Measurements from ENCODE around the gene B4GALT2. TPM values are rescaled to one million over a fixed set of nuclear protein-coding genes. Genes with fewer than 3 reads are reported as not detected.

Gene B4GALT2
- total and polyA plus RNA-seq, 8 donors = 15.2 to 37.4 (median 22.5) TPM

- WGBS, 5 donors = 86 to 95% (median 92%) methylated on average over 2 of the region's 2 CpGs
- intact Hi-C loops (cut with DNase I; ENCODE audit: low total_unique reads) = no loop called here
- H3K9me3 ChIP-seq = no peaks in the 10 kb centered on the region
- no peak for DNase-seq
- H3K4me1 ChIP-seq = no peaks in the 10 kb centered on the region
- TF ChIP-seq, protein P1, sequence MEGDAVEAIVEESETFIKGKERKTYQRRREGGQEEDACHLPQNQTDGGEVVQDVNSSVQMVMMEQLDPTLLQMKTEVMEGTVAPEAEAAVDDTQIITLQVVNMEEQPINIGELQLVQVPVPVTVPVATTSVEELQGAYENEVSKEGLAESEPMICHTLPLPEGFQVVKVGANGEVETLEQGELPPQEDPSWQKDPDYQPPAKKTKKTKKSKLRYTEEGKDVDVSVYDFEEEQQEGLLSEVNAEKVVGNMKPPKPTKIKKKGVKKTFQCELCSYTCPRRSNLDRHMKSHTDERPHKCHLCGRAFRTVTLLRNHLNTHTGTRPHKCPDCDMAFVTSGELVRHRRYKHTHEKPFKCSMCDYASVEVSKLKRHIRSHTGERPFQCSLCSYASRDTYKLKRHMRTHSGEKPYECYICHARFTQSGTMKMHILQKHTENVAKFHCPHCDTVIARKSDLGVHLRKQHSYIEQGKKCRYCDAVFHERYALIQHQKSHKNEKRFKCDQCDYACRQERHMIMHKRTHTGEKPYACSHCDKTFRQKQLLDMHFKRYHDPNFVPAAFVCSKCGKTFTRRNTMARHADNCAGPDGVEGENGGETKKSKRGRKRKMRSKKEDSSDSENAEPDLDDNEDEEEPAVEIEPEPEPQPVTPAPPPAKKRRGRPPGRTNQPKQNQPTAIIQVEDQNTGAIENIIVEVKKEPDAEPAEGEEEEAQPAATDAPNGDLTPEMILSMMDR (IDR thresholded peaks at IDR 0.05) = no peak
- TF ChIP-seq EP300 (IDR thresholded peaks at IDR 0.05) (no peak), POLR2A (IDR thresholded peaks at IDR 0.05) (no peak), POLR2AphosphoS5 (IDR thresholded peaks at IDR 0.05) (no peak)
- no peaks in the 10 kb centered on the region for H3K27me3 ChIP-seq
- H3K4me3 ChIP-seq = no peak overlapping the region
- H3K36me3 ChIP-seq = peaks cover 37 to 93% (median 91%) of the 10 kb centered on the region in 4 donors
- H3K27ac ChIP-seq = no peak overlapping the region
Measured at GRCh38 chr1:43962324-43962723, 16.7 kb upstream of the B4GALT2 start.

GRCh38 chr1:43963006-43963405 is 16.0 kb upstream of the B4GALT2 start:
- TF ChIP-seq EP300 (IDR thresholded peaks at IDR 0.05) (no peak), POLR2AphosphoS5 (IDR thresholded peaks at IDR 0.05) (no peak), POLR2A (IDR thresholded peaks at IDR 0.05) (no peak)
- TF ChIP-seq, protein P1 (IDR thresholded peaks at IDR 0.05) = no peak
- H3K4me1 ChIP-seq = no peaks in the 10 kb centered on the region
- H3K9me3 ChIP-seq = no peaks in the 10 kb centered on the region
- intact Hi-C loops (cut with DNase I; ENCODE audit: low total_unique reads) = no loop called here
- H3K27ac ChIP-seq = no peak overlapping the region
- H3K36me3 ChIP-seq = peaks cover 33 to 91% (median 89%) of the 10 kb centered on the region in 4 donors
- no peaks in the 10 kb centered on the region for H3K27me3 ChIP-seq
- no peak for DNase-seq
- H3K4me3 ChIP-seq = no peak overlapping the region
- WGBS, 5 donors = 88 to 97% (median 93%) methylated on average over 3 of the region's 3 CpGs

GRCh38 chr1:43963890-43964289 is 15.1 kb upstream of the B4GALT2 start:
- no peak for DNase-seq
- WGBS, 5 donors = 81 to 93% (median 86%) methylated on average over 5 of the region's 5 CpGs
- no peak overlapping the region for H3K27ac ChIP-seq
- peaks cover 27 to 82% (median 80%) of the 10 kb centered on the region in 4 donors for H3K36me3 ChIP-seq
- intact Hi-C loops (cut with DNase I; ENCODE audit: low total_unique reads) = no loop called here
- H3K27me3 ChIP-seq = no peaks in the 10 kb centered on the region
- no peaks in the 10 kb centered on the region for H3K9me3 ChIP-seq
- H3K4me1 ChIP-seq = no peaks in the 10 kb centered on the region
- H3K4me3 ChIP-seq = no peak overlapping the region
- TF ChIP-seq POLR2A (IDR thresholded peaks at IDR 0.05) = no peak
- TF ChIP-seq EP300 (IDR thresholded peaks at IDR 0.05) = no peak
- TF ChIP-seq POLR2AphosphoS5 (IDR thresholded peaks at IDR 0.05) = no peak

DNA sequence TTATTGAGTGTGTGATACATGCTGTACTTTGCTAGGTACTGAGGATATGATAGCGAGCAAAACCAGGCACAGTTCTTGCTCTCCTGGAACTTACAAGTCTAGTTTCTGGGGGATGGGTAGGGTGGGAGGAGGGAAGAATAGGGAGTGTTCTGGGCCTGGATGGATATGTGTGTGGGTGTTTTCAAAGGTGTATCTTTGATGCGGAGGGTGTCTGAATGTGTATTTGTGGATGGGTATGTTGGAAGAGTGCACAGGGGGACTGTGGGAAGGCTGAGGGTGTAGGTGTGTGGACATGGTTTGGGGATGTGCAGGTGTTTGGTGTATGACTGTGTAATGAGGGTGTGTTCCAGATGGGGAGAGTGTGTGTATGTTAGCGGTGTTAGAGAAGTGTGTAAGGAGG is 13.7 kb upstream of the B4GALT2 start:
- intact Hi-C loops (cut with DNase I; ENCODE audit: low total_unique reads) = no loop called here
- TF ChIP-seq POLR2A (IDR thresholded peaks at IDR 0.05) = no peak
- TF ChIP-seq POLR2AphosphoS5 (IDR thresholded peaks at IDR 0.05) = no peak
- no peak for TF ChIP-seq EP300 (IDR thresholded peaks at IDR 0.05)
- TF ChIP-seq, protein P1 (IDR thresholded peaks at IDR 0.05) = no peak
- Histone ChIP-seq H3K4me1 (peaks cover 2 to 9% (median 8%) of the 10 kb centered on the region in 4 donors), H3K27me3 (no peaks in the 10 kb centered on the region), H3K36me3 (peaks cover 22 to 68% (median 66%) of the 10 kb centered on the region in 4 donors), H3K27ac (no peak overlapping the region), H3K9me3 (no peaks in the 10 kb centered on the region), H3K4me3 (no peak overlapping the region)
- no peak for DNase-seq
- 92 to 97% (median 92%) methylated on average over 3 of the region's 3 CpGs for WGBS, 5 donors

- Histone ChIP-seq H3K27ac (no peak overlapping the region), H3K4me3 (no peak overlapping the region), H3K27me3 (no peaks in the 10 kb centered on the region), H3K4me1 (peaks cover 9 to 26% (median 19%) of the 10 kb centered on the region in 4 donors), H3K36me3 (peaks cover 9 to 61% (median 53%) of the 10 kb centered on the region in 4 donors), H3K9me3 (no peaks in the 10 kb centered on the region)
- 80 to 89% (median 88%) methylated on average over 6 of the region's 6 CpGs for WGBS, 5 donors
- intact Hi-C loops (cut with DNase I; ENCODE audit: low total_unique reads) = no loop called here
- DNase-seq = peak in 1 of 2 donors; percentile 68
- TF ChIP-seq POLR2AphosphoS5 (IDR thresholded peaks at IDR 0.05) = no peak
- no peak for TF ChIP-seq POLR2A (IDR thresholded peaks at IDR 0.05)
- TF ChIP-seq, protein P1 (IDR thresholded peaks at IDR 0.05) = no peak
- TF ChIP-seq EP300 (IDR thresholded peaks at IDR 0.05) = no peak
Measured at GRCh38 chr1:43968348-43968948, 10.6 kb upstream of the B4GALT2 start.
